T-helper 2 cell (primary cell): ENCODE results near the gene CALHM4.

Source experiments
- DNase-seq, 5 experiments: peaks; one replicate each; pipeline versions ENCODE4 v3.0.0 to v3.0.0-alpha.2; 2012 to 2022

Gene CALHM4

GRCh38 chr6:116542426-116542825 is 11.1 kb upstream of the CALHM4 start:
- no peak for DNase-seq

DNA sequence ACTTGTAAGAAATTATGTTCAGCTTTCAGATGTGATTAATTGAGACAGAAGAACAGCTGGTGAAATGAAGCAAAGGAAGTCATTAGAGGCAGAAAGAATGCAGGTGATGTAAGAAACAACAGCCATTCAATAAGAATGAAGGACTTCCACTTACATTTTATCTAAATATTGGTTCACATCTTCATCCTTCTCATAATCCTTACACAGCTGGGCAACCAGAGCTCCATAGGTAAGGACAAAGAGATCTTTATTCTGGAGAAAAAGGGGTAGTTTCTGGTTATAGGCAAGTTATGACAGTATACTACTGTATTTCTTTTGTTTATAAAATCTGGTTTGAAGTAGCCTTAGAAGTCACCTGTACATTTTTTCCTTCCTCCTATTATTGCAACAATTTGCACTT is 10.4 kb upstream of the CALHM4 start:
- DNase-seq = no peak

DNA sequence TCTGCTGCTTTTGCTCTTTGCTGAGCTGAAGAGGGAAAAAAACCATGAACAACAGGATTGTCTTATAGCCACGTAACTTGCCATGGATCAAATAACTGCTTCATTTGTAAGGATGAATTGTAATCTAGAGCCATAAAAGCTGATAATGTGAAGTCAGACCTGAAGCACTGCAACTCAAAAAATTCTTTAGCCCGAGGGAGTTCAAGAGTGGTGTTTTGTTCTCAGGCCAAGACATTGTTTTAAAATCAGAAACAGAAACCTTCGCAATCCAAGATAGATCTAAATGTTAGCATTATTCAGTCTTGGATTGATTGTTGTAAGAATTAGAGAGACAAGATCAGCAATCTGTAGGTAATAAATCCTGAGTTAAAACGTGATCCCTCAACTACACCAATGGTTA is 7.9 kb upstream of the CALHM4 start, which contains the start of gene TRAPPC3L:
Gene TRAPPC3L, minus strand, starts transcription at position 34 of the 400 bp plus-strand sequence. CDS start 170 bp downstream, outside the sequence.
- DNase-seq = no peak

DNA sequence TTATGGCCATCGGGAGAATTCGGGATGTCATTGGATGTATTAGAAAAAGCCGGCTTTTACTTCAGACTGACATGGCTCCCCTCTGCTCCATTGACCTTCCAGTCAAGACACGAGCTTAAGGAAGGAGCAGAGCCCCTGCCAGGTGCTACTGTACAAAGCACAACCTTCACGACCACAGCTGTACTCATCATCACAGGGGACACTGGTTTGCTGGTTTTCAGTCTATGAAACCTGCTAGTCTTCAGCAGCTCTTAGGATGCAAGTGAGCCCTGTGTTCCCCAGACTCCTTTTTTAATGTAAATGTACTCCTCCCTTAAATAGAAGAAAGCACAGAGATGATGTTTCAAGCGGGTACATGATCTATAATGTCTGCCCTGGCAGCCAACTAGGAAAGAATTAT is 6.2 kb upstream of the CALHM4 start:
- no peak for DNase-seq

DNA sequence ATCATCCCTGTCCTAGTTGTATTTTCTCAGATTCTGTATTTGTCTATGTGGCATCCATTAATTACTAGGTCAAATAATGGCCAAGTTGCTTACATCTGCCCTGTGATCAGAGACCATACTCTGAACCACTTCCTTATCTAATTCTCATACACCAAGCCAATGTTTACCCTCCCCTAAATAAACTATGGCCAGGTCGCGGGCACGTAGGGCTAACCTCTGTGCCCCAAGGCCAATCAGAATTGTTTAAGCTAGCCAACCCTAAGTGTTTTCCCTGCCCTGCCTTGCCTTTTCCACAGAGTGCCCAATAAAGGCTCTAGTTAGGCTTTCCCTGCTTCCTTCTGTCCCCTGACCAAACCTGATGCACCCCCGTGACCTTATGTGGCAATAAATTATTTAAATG is 2.8 kb upstream of the CALHM4 start:
- DNase-seq = no peak

- no peak for DNase-seq
These were observed 2.5 kb downstream of the CALHM4 start for GRCh38 chr6:116556065-116556464.

DNA sequence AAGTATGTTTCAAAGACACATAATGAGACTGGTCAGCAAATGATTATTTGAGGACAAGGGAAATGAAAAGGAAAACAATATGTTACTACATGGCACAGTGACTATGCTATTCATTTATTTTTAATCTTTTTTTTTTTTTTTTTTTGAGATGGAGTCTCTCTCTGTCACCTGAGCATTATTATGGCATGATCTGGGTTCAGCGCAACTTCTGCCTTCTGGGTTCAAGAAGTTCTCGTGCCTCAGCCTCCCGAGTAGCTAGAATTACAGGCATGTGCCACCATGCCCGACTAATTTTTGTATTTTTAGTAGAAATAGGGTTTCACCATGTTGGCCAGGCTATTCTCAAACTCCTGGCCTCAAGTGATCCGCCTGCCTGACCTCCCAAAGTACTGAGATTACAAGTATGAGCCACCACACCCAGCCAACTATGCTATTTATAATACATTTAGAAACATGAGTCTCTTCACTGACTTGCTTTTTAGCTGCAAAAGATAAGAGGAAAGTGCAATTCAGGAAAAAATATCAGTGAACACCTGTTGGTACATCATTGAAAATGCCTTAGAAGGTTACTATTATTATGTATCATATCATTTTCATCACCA is 3.4 kb downstream of the CALHM4 start:
- DNase-seq = no peak

DNA sequence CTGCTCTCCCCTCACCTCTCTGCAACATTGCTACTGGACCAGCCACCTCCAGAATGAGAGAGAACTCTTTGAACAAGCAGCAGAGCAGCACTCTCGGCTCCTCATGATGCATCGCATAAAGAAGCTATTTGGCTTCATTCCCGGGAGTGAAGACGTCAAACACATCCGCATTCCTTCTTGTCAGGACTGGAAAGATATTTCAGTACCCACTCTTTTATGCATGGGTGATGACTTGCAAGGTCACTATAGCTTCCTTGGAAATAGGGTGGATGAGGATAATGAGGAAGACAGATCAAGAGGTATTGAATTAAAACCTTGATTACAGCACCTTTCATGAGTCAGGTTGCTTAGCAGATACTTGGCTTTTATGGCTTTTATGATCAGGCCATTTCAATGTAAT is 4.3 kb downstream of the CALHM4 start:
- DNase-seq = no peak

- DNase-seq = no peak
These were observed 6.6 kb downstream of the CALHM4 start for GRCh38 chr6:116560130-116560529.

- DNase-seq = peak in 4 of 5 experiments; percentile 36 to 54 (median 50)
These were observed 7.9 kb downstream of the CALHM4 start for GRCh38 chr6:116561377-116562018.

GRCh38 chr6:116562019-116562403 is 8.5 kb downstream of the CALHM4 start:
- no peak for DNase-seq

- DNase-seq = no peak
These were observed 9.1 kb downstream of the CALHM4 start for GRCh38 chr6:116562614-116563013.

DNA sequence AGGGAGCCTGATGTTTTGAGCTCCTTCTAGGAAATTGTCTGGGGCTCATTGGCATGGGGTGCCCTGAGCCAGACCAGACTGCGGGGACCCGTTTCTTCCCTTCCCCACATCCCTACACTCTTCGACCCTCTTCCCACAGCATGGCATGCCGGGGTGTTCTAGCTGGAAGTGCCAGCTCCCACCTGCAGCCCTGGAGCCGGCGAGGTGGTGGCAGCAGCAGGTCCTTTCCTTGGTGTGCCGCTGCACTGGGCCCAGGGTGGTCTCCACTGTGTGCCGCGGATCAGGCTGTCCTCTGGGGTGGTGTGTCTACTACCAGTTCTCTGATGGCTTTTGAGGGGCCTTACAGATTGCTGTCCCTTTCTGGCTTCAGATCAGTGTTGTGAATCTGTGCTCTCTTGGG is 10.3 kb downstream of the CALHM4 start:
- no peak for DNase-seq

DNA sequence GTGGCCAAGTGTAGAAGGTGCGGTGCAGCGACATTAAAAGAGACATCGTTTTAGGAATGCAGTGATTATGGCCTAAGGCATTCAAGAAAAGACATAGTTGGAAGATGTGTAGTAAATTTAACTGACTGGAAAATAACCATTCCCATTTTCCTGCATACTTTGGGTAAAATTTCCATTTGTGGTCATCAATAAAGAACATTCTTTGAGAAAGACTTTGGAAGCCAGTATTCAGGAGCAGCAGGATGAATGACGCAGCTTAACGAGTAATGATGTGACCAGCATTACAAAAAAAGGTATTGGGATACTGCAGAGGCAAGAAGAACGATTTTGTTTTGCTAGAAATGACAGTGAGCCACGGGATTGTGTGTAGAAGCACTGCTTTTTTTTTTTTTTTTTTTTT is 10.8 kb downstream of the CALHM4 start:
- no peak for DNase-seq

- DNase-seq = peak in 2 of 5 experiments; percentile 16 to 17
These were observed 11.6 kb downstream of the CALHM4 start for GRCh38 chr6:116564921-116565872.

GRCh38 chr6:116568111-116568510 is 14.6 kb downstream of the CALHM4 start:
- DNase-seq = no peak

DNA sequence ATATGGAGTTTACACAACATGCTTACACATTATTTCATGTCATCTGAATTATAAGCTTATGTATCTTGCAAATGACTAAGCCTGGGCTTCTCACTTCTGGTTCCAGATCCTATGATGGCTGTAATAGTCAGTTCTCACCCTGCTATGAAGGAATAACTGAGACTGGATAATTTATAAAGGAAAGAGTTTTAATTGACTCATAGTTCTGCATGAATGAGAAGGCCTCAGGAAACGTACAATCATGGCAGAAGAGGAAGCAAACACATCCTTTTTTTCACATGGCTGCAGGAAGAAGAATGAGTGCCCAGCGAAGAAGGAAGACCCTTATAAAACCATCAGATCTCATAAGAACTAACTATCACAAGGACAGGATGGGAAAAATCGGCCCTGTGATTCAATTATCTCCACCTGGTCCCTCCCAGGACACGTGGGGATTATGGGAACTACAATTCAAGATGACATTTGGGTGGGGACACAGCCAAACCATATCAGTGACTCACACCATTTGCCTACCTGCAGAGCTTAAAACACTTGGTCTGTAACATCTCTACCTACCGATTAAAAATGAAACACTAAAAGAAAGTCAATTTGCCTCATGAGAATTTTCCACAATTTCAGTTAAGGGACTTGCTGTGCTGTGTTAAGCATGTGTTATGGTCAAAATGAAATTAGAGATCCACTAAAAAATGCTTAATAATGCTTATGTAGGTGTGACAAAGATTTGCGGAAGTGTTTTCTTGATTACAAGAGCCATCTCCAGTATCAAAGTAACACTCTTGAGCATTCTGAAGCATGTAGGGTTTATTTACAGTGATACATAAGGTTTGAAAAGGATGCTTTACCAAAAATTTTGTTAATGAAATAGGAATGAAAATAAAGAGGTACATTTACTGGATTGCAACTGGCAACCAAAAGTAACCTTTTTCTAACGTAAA is 15.5 kb downstream of the CALHM4 start:
- no peak for DNase-seq

GRCh38 chr6:116570856-116571682 is 17.5 kb downstream of the CALHM4 start, which contains the start of gene RWDD1:
TSS of gene RWDD1 (plus strand) at chr6:116571504. CDS start at chr6:116571583, 79 bp downstream.
- DNase-seq = peak; percentile 95 to 100 (median 98)

- no peak for DNase-seq
These were observed 18.1 kb downstream of the CALHM4 start for GRCh38 chr6:116571683-116572000.

GRCh38 chr6:116572162-116572561 is 18.6 kb downstream of the CALHM4 start:
- DNase-seq = peak in 1 of 5 experiments; percentile 22

GRCh38 chr6:116575227-116575626 is 21.7 kb downstream of the CALHM4 start:
- DNase-seq = no peak
